HG03378 (cell line): ENCODE measurements around the gene FOXN1.
A peak's percentile ranks its signal among the peaks of the same experiment; 100 is the strongest.
"Not testable (repeated sequence)": the region's sequence is repeated elsewhere in the genome, so short reads cannot be mapped to it uniquely, and the experiment has no call there.

Experiments used
- ATAC-seq: cut with Tn5 transposase; IDR thresholded peaks from one replicate; pipeline ENCODE4 v1.9.1; 2021; ENCODE audit warnings: mild to moderate bottlenecking, moderate library complexity; ENCODE audit not compliant: unreplicated experiment

FOXN1 gene

DNA sequence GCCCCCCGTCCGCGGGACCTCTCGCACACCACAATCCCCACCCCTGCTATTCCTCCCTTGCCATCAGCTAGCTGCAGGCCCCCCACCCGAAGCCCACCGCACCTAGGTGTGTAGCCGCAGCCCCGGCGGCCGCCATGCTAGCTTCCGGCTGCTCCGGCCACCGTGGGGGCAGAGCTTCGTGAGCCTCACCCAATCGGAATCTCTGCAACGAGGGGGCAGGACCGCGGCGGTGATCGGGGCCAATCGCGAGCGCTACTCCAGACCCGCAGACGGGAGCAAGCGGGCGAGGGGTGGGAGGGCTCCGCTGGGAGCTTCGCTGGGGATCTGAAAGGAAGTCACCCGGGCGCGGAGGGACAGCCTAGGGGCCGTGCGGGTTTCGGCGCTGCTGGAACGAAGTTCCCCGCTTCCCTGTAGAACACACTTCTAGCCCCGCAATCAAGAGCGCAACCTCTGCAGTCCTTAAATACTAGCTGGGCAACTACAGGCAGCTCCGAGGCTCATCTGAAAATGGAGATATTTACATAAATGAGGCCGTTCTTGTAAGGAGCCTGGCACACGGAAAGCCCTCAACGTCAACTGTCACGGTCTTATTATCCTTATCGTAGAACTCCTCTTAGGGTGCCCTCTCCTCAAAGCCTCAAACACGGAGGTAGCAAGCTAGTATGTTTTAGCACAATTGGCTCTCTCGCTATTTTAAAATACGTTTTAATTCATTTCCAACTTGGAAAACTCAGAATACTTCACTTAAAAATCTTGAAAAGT lies 65.4 kb downstream of the FOXN1 start, which contains the start of gene PIGS:
PIGS (minus strand) TSS at position 164 of the 762 bp plus-strand sequence; CDS start at position 136, 28 bp downstream.
- ATAC-seq, result peak; percentile 57

DNA sequence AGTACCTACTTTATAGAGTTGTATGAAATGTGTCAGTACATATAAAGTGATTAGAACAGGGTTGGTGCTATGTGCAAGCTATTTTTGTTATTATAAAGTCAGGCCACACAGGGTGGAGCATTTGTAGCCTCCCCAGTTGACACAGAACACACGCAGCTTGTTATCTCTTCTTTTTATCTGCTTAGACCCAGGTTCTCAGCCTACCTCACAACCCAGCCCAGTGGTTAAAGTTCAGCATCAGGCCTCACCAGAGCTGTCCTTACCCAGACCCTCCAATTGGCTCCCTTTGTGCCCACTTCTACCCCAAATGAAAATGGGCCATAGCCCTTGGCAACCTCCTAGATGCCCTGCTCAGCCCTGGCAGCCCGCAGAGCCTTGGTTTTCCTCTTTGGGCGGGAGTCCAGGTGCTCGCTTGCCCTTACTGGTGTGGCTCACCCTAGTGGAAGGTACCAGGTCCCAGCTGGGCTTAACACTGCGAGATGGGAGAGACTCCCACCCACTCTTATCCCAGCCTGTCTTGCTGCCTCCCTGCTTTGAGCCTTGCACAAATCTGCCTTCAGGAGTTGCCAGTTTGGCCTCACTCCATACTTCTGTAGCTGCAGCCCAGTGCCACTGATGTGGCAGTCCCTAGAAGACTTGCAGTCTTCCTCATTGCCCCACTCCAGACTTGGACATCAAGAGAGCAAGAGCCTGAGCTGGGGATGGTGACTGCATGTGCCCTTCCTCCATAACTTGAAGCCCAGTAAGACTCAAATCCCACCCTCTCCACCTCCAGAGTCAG lies 66.3 kb downstream of the FOXN1 start:
- ATAC-seq, result no peak

DNA sequence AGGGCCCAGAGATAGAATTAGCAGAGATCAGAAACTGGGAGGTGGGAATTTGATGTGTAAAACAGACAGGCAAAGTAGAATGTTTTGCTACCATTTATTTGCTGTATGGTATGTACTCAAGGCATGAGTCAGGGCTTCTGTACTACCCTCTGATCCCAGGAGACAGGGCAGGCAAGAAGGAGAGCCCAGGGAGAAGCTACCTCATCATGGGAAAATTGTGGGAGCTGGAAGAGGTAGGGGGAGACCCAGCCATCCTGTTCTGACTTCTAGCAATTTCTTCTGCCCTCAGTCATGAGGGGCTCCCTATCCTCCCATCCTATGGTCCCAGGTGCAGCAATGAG lies 66.9 kb downstream of the FOXN1 start:
- no peak for ATAC-seq

DNA sequence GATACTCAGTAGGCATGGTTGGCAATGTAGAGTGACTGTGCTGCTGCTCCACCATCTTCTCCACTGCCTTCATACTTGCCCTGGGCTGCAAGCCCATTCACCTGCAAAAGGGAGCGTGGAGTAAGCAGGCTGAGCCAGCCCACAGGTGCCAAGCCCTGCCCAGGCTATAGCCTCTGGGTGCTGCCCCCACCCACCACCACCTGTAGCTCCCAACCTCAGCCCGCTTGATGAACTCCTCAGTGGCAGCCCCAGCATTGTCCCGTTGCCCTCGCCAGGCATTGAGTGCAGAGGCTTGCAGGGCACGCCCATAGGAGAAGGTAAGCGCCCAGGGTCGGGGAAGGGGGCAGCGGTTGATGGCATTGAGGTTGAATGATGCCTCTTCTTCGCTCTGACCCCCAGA lies 67.4 kb downstream of the FOXN1 start:
- ATAC-seq, result no peak

DNA sequence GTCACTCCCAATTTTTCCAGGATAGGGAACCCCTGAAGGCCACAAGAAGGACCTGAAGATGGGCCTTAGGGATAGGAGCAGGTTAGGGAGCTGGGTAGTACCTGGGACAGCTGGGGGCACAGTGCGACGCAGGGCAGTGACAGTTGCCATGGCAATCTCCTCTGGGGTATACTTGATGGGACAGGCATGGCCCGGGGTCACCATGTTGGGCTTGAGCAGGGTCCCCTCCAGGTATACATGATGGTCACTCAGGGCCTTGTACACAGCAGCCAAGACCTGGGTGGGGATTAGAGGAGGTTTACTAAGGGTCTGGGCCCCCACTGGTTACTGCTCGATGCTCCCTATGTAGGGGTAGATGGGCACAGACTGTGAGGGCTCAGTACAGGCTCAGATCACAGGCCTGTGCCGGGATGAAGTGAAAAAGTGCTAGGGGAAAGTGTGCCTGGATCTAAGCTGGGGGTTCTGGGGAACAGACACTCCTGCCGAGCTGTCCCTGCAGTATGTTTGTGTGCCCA lies 67.9 kb downstream of the FOXN1 start:
- ATAC-seq, result no peak

DNA sequence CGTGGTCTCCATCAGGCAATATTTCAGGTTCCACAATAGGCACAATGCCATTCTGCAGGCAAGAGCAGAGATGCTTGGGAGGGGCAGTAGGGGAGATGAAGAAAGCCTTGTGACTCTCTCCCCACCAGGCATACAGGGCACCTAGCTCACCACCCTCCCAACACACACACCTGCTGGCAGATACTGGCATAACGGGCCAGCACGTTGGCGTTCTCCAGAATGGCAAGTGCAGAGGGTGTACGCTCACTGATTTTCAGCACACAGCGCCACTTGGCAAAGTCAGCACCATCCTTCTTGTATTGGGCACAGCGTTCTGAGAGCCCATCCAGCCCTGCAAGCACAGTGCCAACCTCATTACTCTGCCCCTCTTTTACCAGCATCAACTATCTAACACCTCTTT lies 68.4 kb downstream of the FOXN1 start:
- no peak for ATAC-seq

DNA sequence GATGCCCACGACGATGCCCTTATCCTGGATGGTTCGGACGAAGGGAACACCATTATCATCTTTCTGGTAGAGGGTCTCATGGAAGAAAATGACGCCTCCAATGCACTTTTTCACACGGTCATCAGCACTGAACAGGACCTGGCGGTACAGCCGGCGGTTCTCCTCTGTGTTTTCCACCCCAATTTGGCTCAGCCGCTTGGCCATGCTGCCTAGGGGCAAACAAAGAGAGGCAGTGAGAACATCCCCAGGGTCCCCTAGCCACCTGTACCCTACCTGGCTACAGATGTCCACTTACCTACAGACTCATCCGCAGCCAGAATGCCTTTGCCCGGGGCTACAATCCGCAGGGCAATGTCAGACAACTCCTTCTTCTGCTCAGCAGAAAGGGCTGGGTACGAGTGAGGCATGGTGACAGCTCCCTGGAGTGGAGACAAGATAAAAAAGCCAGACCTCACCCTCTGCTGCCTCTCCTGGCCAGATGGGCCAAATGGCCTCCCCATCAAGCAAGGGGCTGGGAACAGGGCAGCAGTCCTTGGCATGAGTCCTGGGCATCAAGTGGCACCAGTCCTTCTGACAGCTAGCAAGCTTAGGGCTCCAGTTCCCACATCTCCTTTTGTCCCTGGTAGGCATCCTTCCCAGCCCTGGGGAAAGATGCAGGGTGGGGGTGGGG lies 69.1 kb downstream of the FOXN1 start:
- ATAC-seq, result no peak

DNA sequence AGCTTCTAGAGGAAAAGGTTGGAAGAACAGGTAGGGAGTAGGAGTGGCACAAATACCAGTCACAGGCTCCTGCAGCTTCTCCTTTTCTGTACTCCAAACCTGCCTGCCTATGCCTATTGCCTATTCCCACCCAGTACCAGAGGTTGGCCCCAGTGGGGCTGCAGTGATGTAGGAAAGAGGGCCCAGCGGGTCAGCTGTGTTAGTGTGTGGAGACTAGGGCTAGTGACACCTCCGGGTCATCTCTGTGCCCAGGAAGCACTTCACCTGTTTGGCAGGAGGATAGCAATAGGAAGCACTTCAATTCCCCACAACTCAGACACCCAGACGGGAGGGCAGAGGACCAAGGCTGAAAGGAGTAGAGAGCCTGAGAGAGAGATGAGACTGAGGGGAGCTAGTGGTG lies 69.9 kb downstream of the FOXN1 start:
- ATAC-seq, result not testable (repeated sequence)

DNA sequence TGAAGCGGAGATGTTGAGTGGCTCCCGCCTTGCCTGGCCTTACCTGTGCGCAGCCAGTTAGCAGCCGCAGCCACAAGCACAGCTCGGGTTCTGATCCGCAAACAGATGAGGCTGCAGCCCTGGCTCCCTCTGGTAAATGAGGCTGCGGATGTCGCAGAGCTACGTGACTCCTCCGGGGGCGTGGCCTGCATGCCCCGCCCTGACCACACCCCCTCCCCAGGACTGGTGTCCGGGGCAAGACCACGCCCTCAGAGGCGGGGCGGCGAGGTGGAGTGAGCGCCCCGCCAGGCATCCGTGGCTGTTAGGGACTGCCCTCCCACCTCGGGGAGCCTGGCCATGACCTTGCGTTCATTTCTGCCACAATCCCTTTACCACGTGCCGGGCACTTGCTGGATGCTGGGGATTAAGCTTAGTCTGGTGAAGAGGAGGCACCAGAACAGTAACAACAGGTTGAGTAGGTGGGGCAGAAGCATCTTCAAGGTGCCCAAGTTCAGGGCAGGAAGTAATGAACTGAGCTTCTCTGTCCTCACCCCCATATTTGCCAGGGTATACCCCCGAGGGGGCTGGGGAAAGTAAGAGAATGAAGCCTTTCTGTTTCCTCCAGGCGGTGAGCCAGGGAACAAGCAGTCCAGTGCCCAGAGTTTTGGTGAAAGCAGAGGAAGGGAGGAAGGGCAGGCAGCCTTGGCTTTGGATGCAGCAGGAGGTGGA lies 70.8 kb downstream of the FOXN1 start, which contains the start of gene ALDOC:
ALDOC (minus strand) TSS at position 138 of the 708 bp plus-strand sequence. CDS start 1,363 bp downstream, outside the sequence.
- peak; percentile 64 for ATAC-seq

DNA sequence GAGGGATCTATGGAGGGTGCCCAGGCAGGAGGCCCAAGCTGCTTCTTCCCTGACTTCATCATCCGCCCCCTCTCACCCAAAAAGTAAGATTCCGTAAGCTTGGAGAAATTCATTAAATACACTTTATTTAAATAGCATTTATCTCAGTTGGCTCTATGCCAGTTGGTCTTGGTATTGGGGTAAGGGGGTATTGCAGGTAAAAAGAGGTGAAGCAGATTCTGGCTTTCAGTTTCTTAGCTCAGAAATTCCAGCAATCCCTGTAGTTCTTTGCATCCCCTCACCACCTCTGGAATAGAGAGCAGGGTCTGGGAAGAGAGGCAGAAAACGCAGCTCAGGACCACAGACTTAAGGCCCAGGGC lies 71.3 kb downstream of the FOXN1 start:
- no peak for ATAC-seq

DNA sequence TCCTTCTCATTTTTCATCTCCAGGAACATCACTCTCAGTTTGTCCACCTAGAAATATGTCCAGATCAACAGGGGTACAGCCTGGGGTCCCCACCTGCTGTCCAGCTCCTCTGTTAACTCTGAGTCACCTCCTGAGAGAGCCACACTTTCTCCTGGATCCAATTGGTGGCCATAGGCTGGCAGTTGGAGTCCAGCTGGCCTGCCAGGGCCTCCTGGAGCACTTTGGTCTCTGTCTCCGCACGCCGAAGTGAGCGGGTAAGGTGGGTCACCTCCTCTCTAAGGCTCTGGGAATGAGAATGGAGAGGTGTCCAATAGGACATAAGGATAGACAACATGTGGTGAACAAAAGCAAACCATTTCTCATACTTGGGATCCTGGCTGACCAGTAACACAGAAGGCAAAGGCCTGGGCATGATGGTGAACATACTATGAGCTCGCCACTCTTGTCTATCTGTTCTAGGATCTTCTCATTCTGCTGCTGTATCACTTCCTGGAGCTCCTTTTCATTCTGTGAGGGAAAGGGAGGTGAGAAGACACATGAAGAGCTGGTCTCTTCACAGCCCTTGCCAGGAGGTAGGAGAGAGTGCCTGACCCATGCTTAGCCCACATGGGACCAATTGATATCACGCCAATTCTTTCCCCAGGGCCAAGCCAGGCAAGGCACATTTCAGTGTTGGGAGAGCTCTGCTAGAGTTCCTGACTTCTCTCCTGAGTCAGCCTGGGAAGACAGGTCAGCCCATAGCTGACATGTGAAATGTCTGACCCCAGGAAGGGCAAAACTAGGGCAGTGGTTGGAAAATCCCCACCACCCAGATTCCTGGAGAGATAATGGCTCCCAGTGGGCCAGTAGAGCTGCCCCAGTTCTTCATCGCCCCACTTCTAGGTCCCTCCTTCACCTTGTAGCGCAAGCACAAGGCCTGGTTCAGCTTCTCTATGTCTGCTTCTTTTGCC lies 72.4 kb downstream of the FOXN1 start:
- ATAC-seq, result no peak

DNA sequence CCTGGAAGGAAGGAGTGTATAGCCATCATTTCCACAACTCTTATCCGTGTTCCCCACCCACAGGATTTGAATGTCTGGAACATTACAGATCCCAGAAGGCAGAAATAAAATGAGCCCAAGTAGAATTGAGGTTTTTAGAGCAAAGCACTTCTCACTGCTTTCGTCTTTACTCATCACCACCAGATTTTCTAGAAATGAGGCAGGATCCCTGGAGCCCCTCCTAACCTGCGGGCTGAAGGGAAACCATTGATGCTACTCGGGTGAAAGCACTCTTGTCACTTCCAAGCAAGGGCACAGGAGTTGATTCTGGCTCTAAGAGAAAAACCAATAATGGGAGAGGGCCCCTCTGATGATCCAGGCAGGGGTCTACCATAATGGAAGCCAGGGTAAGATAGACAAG lies 73.4 kb downstream of the FOXN1 start:
- no peak for ATAC-seq

DNA sequence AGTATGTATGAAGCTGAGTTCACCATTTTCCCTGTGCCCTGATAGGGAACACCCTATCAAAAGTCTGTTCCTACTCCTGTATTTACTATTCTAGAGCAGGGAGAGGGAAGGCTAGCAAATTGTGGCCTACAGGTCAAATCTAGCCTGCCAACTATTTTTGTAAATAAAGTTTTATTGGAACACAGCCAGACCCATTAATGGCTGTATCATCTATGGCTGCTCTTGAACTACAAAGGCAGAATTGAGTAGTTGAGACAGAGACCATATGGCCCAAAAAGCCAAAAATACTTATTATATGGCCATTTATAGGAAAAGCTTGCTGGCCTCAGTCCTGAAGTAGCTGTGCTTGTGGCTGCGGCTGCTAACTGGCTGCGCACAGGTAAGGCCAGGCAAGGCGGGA lies 74.8 kb downstream of the FOXN1 start:
- ATAC-seq, result no peak

DNA sequence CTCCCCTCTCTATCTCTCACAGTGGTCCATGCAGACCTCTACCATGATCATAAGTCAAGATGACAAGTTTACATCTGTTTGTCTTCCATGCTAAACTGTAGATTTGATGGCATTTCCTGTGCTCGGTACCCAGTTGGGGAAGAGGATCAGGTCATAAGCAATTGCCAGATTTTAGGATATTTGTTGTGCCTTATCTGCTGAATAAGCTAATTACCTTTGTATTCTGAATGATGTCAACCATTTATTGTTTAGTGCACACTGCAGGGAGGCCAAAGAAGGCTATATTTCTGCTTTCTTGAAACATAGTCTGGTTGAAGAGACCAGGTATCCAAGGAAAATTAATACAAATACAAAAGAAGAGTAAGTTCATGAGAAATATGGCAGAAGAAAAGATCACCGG lies 76.4 kb downstream of the FOXN1 start:
- ATAC-seq, result no peak

DNA sequence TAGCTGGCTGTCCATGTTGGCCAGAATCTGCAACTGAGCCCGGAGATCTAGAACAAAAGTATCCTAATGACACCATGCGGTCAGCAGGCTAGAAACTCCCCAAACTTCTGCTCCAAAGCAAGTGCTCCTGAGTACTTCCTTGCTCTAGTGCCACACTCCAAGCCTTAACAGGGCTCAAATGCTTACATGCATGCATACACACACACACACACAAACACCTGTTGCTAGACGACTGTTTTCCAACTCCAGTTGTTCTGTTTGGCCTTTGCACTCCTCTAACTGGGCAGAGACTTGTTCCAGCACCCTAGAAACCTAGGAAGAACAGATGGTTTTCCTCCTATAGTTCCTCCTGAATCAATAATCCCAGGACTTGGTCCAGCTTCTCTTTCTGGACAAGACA lies 78.3 kb downstream of the FOXN1 start:
- no peak for ATAC-seq

DNA sequence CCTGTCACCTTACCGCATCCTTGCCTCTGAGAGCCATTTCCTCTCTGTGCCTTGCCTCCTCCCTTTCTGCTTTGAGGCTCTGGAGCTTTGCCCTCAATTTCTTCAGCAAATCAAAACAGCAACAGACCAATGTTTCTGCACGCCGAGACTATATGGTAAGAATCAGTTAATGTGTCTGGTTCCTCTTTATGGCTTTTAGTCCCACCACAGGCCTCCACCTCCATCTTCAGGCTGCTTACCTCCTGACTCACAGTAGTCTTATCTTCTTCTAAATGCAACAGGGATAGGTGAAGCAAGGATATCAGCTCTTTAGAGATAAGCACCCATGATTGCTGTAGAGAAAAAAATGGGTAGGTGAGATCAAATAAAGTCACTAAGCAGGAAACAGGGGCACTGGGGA lies 79.7 kb downstream of the FOXN1 start:
- no peak for ATAC-seq
